H1 (cell line): ENCODE data around the gene PPP1R12A. TPM values are rescaled to one million over a fixed set of nuclear protein-coding genes. Genes with fewer than 3 reads are reported as not detected.

Source experiments
- CTCF ChIA-PET: fragments of 300-600 bp; sonication (Branson Sonifier 250); formaldehyde crosslinking; loops from one replicate; lab custom pipeline; 2021; ENCODE audit not compliant: partially characterized antibody; lab: Charles Lee
- POLR2A ChIA-PET: fragments of 300-600 bp; sonication (Branson Sonifier 250); formaldehyde crosslinking; loops from one replicate; lab custom pipeline; 2021; ENCODE audit warnings: inconsistent platforms; ENCODE audit not compliant: partially characterized antibody; lab: Charles Lee
- DNase-seq, 2 experiments: peaks; one replicate each; pipeline versions ENCODE4 v3.0.0 to v3.0.0-alpha.2; 2010 to 2022; ENCODE audit warnings: low spot score in 2 of 2, low read depth in 1 of 2, mixed read lengths in 1 of 2
- FAIRE-seq: peaks from 2 replicates; lab custom pipeline; 2011; peaks lifted over from hg19 to GRCh38; lab: Jason Lieb, UNC
- H2AFZ ChIP-seq: 2 replicates; pipeline ENCODE4 v1.8.1; 2012; ENCODE audit warnings: low read length, inconsistent platforms
- H2AK5ac ChIP-seq: 2 replicates; pipeline ENCODE4 v1.6.1; 2013; ENCODE audit warnings: low read depth, low read length
- H2BK120ac ChIP-seq: replicated peaks from 2 replicates; pipeline ENCODE3; 2013; ENCODE audit warnings: low read depth, low read length, inconsistent platforms
- H2BK12ac ChIP-seq: 2 replicates; pipeline ENCODE4 v1.6.1; 2013; ENCODE audit warnings: low read depth, low read length
- H2BK15ac ChIP-seq: 2 replicates; pipeline ENCODE4 v1.6.1; 2013; ENCODE audit warnings: low read length
- H2BK20ac ChIP-seq: 2 replicates; pipeline ENCODE4 v1.6.1; 2013; ENCODE audit warnings: low read length
- H2BK5ac ChIP-seq: 2 replicates; pipeline ENCODE4 v1.6.1; 2013; ENCODE audit warnings: low read depth, low read length
- H3K14ac ChIP-seq: 2 replicates; pipeline ENCODE4 v1.6.1; 2013; ENCODE audit warnings: inconsistent platforms; ENCODE audit not compliant: insufficient read length
- H3K18ac ChIP-seq: 2 replicates; pipeline ENCODE4 v1.6.1; 2013; ENCODE audit warnings: low read length; ENCODE audit errors: extremely low read depth
- H3K23ac ChIP-seq: 2 replicates; pipeline ENCODE4 v1.6.1; 2013; ENCODE audit warnings: inconsistent platforms; ENCODE audit not compliant: insufficient read length
- H3K23me2 ChIP-seq: 2 replicates; pipeline ENCODE4 v1.6.1; 2013; ENCODE audit warnings: low read depth, low read length
- H3K27ac ChIP-seq: 2 replicates; pipeline ENCODE4 v1.6.1; 2011; ENCODE audit warnings: low read depth, low read length, inconsistent platforms
- H3K27me3 ChIP-seq, 4 experiments: replicated peaks in 1 of 4; 1 replicate in 1 of 4; 2 replicates in 3 of 4; pipeline versions ENCODE4 v1.6.1 to v1.8.1; 2011 to 2013; ENCODE audit warnings: low read length in 3 of 4, mild to moderate bottlenecking in 3 of 4, inconsistent platforms in 2 of 4, mixed read lengths in 2 of 4, moderate library complexity in 1 of 4; ENCODE audit not compliant: control insufficient read depth in 3 of 4, insufficient read depth in 3 of 4; ENCODE audit errors: extremely low read depth in 1 of 4
- H3K36me3 ChIP-seq, 4 experiments: 2 replicates each; pipeline versions ENCODE4 v1.6.1 to v1.8.1; 2011 to 2013; ENCODE audit warnings: mild to moderate bottlenecking in 4 of 4, low read length in 3 of 4, moderate library complexity in 2 of 4, control low read depth in 1 of 4, inconsistent platforms in 1 of 4; ENCODE audit not compliant: insufficient read depth in 4 of 4, control insufficient read depth in 2 of 4
- H3K4ac ChIP-seq: replicated peaks from 2 replicates; pipeline ENCODE3; 2013; ENCODE audit warnings: low read length, low read depth, mixed read lengths, inconsistent platforms; ENCODE audit not compliant: insufficient read length
- H3K4me1 ChIP-seq, 4 experiments: replicated peaks in 1 of 4; 1 replicate in 1 of 4; 2 replicates in 3 of 4; pipeline versions ENCODE4 v1.6.1 to v1.8.1; 2011 to 2013; ENCODE audit warnings: low read length in 3 of 4, inconsistent platforms in 2 of 4, mixed read lengths in 1 of 4; ENCODE audit not compliant: insufficient read depth in 4 of 4, control insufficient read depth in 3 of 4
- H3K4me2 ChIP-seq, 2 experiments: 2 replicates each; pipeline versions ENCODE4 v1.6.1 to v1.8.1; 2011 to 2013; ENCODE audit warnings: low read depth in 2 of 2, low read length in 2 of 2, control low read depth in 1 of 2, inconsistent platforms in 1 of 2, mild to moderate bottlenecking in 1 of 2; ENCODE audit not compliant: insufficient read depth in 1 of 2
- H3K4me3 ChIP-seq, 4 experiments: fragments of 200-600, 300-600 bp in 1 of 4; sonication (generic), shearing (Covaris generic), sonication (Bioruptor Twin) in 1 of 4; 2 replicates each; pipeline versions ENCODE4 v1.5.1 to v1.8.1; 2011 to 2016; ENCODE audit warnings: low read length in 4 of 4, low read depth in 3 of 4, control low read depth in 2 of 4, inconsistent platforms in 2 of 4, mild to moderate bottlenecking in 2 of 4, mixed read lengths in 1 of 4, moderate library complexity in 1 of 4; ENCODE audit not compliant: insufficient read depth in 2 of 4; ENCODE audit errors: extremely low read depth in 1 of 4
- H3K56ac ChIP-seq: replicated peaks from 2 replicates; pipeline ENCODE3; 2013; ENCODE audit warnings: low read depth, mild to moderate bottlenecking, mixed read lengths, low read length, inconsistent platforms; ENCODE audit not compliant: insufficient read length
- H3K79me1 ChIP-seq: 2 replicates; pipeline ENCODE4 v1.6.1; 2013; ENCODE audit warnings: low read depth, low read length, control low read depth
- H3K79me2 ChIP-seq, 2 experiments: 2 replicates each; pipeline versions ENCODE4 v1.6.1 to v1.8.1; 2012 to 2013; ENCODE audit warnings: low read length in 2 of 2, mild to moderate bottlenecking in 2 of 2, inconsistent platforms in 1 of 2; ENCODE audit not compliant: insufficient read depth in 2 of 2, control insufficient read depth in 1 of 2
- H3K9ac ChIP-seq, 4 experiments: replicated peaks in 1 of 4; 1 replicate in 1 of 4; 2 replicates in 3 of 4; pipeline versions ENCODE4 v1.6.1 to v1.8.1; 2011 to 2013; ENCODE audit warnings: low read depth in 3 of 4, low read length in 3 of 4, control low read depth in 2 of 4, mild to moderate bottlenecking in 2 of 4, moderate library complexity in 2 of 4, inconsistent platforms in 1 of 4; ENCODE audit errors: extremely low read depth in 1 of 4
- H3K9me3 ChIP-seq, 2 experiments: 2 replicates each; pipeline versions ENCODE4 v1.6.1 to v1.8.1; 2012 to 2013; ENCODE audit warnings: mild to moderate bottlenecking in 2 of 2, moderate library complexity in 2 of 2, control low read depth in 1 of 2, inconsistent platforms in 1 of 2, low read depth in 1 of 2, low read length in 1 of 2, mixed read lengths in 1 of 2; ENCODE audit not compliant: insufficient read depth in 2 of 2
- H4K20me1 ChIP-seq, 2 experiments: replicated peaks in 1 of 2; 2 replicates each; pipeline versions ENCODE3 to v1.8.1; 2011 to 2013; ENCODE audit warnings: inconsistent platforms in 2 of 2, low read length in 2 of 2, mild to moderate bottlenecking in 1 of 2; ENCODE audit not compliant: insufficient read depth in 2 of 2, control insufficient read depth in 1 of 2
- H4K5ac ChIP-seq: 2 replicates; pipeline ENCODE4 v1.6.1; 2013; ENCODE audit warnings: low read length, low read depth, mixed read lengths, inconsistent platforms; ENCODE audit not compliant: insufficient read length
- H4K8ac ChIP-seq: 2 replicates; pipeline ENCODE4 v1.8.0; 2013; ENCODE audit warnings: mild to moderate bottlenecking, moderate library complexity, low read length, inconsistent platforms; ENCODE audit not compliant: insufficient read depth; ENCODE audit errors: extremely low read depth
- H4K91ac ChIP-seq: replicated peaks from 2 replicates; pipeline ENCODE3; 2013; ENCODE audit warnings: low read length, mixed read lengths, inconsistent platforms; ENCODE audit not compliant: insufficient read length
- BRCA1 ChIP-seq: IDR thresholded peaks from 2 replicates; pipeline ENCODE4 v1.6.1; 2012; ENCODE audit warnings: low read depth, low read length, improper control_type of control experiment
- CBX5 ChIP-seq: fragments of 300-800, 300-1000 bp; sonication (generic); IDR thresholded peaks from 2 replicates; pipeline ENCODE4 v1.7.1; 2016; ENCODE audit warnings: antibody characterized with exemption, low read length, low read depth
- CEBPB ChIP-seq: IDR thresholded peaks from 2 replicates; pipeline ENCODE4 v1.6.1; 2012; ENCODE audit warnings: low read depth, low read length
- CREB1 ChIP-seq: IDR thresholded peaks from 2 replicates; pipeline ENCODE4 v1.6.1; 2012; ENCODE audit warnings: inconsistent platforms
- SUZ12 ChIP-seq: fragments of 200-600 bp; sonication (generic); IDR thresholded peaks from 2 replicates; pipeline ENCODE4 v1.6.1; 2012; ENCODE audit warnings: mild to moderate bottlenecking, inconsistent platforms, low read length, moderate library complexity, mixed read lengths
- WGBS, 2 experiments: shearing (Covaris generic) in 1 of 2; methylation state at CpG; one replicate each; pipeline versions ENCODE4 v1.1.6 to v1.1.7; 2013 to 2015; ENCODE audit warnings: low lambda C conversion rate in 2 of 2, mixed read lengths in 2 of 2, inconsistent platforms in 1 of 2, low coverage in 1 of 2, missing lambda C conversion rate in 1 of 2; ENCODE audit not compliant: insufficient replicate concordance in 2 of 2, insufficient coverage in 1 of 2, insufficient read length in 1 of 2; ENCODE audit errors: extremely low coverage in 1 of 2, missing lambda C conversion rate in 1 of 2; 5-methylcytosine and 5-hydroxymethylcytosine counted together
- polyA plus RNA-seq, 7 experiments: library from polyadenylated mRNA; depleted of rRNA in 3 of 7; stranded (reverse) in 5 of 7; unstranded in 2 of 7; fragments of >200 nt in 5 of 7; fragments of 200-250 nt in 2 of 7; gene quantifications; 1 replicate in 5 of 7; 2 replicates in 1 of 7; 4 replicates in 1 of 7; pipeline versions ENCODE4 v1.2.1 to v1.2.3, GENCODE V29; 2011 to 2013; ENCODE audit warnings: missing spikeins in 2 of 7, mixed read lengths in 2 of 7
- total RNA-seq: library from RNA; stranded (reverse); fragmentation: NEBNext Ultra II Directional; extraction: Animal tissue kit (Norgen Biotek cat#: 25700); gene quantifications from 2 replicates; pipeline ENCODE4 v1.2.1, GENCODE V29; 2021

The PPP1R12A gene
- total and polyA plus RNA-seq, 2 of the 8 experiments (the other 6 are each of a cell fraction or from before 2014, with no cell fraction given), result 14.7 to 81.5 TPM

- H3K4me1 ChIP-seq, result no peaks in the 10 kb centered on the region
- H3K4me2 ChIP-seq, result no peak overlapping the region
- no peaks in the 10 kb centered on the region for H3K9me3 ChIP-seq
- no peaks in the 10 kb centered on the region for H3K27me3 ChIP-seq
- H2BK20ac ChIP-seq, result no peak overlapping the region
- no peak overlapping the region for H2BK5ac ChIP-seq
- H2AFZ ChIP-seq, result no peak overlapping the region
- no peak overlapping the region for H3K9ac ChIP-seq
- no peak overlapping the region for H2BK12ac ChIP-seq
- no peak overlapping the region for H4K5ac ChIP-seq
- peaks cover 5 to 95% of the 10 kb centered on the region in 2 experiments; a peak in 3 of 4 replicates for H3K79me2 ChIP-seq
- no peak overlapping the region for H4K8ac ChIP-seq
- H3K79me1 ChIP-seq, result no peaks in the 10 kb centered on the region
- peaks cover 2 to 4% of the 10 kb centered on the region in 2 experiments for H4K20me1 ChIP-seq
- no peak overlapping the region for H3K56ac ChIP-seq
- H3K36me3 ChIP-seq, result peaks cover 0 to 3% (median 0%) of the 10 kb centered on the region in 4 experiments; a peak in 2 of 8 replicates
- H3K18ac ChIP-seq, result no peak overlapping the region
- H3K4ac ChIP-seq, result no peak overlapping the region
- H4K91ac ChIP-seq, result no peak overlapping the region
- CTCF ChIA-PET, result interaction anchor here (2.3 kb wide), 1 partner anchor 9 kb away, joined by 5 read pairs; no protein-coding TSS in a partner anchor
- H3K4me3 ChIP-seq, result no peak overlapping the region
- no peak for TF ChIP-seq CREB1
- no peak for TF ChIP-seq CBX5
- no peak for TF ChIP-seq SUZ12
- no peak for TF ChIP-seq BRCA1
- no peak for TF ChIP-seq CEBPB
- no peak overlapping the region for H3K27ac ChIP-seq
- no peak for DNase-seq
- no peak overlapping the region for H2BK15ac ChIP-seq
- no peak overlapping the region for H2AK5ac ChIP-seq
- no peaks in the 10 kb centered on the region for H3K23me2 ChIP-seq
- WGBS, 2 experiments, result 93% methylated on average over 1 of the region's 1 CpG; no CpG with 5 or more reads in 1 of the 2 experiments
- H3K23ac ChIP-seq, result no peak overlapping the region
- no peak overlapping the region for H3K14ac ChIP-seq
- POLR2A ChIA-PET, result interaction anchor here (0.6 to 1.6 kb wide), 5 partner anchors 9 to 38 kb away, joined by 3 to 6 read pairs (median 3); no protein-coding TSS in a partner anchor
- no peak for FAIRE-seq
- no peak overlapping the region for H2BK120ac ChIP-seq
Observed at GRCh38 chr12:79895804-79896203, 39.1 kb downstream of the PPP1R12A start.
